Neural crest cell (in vitro differentiated cells): ENCODE data around the gene SPTB. TPM values are rescaled to one million over a fixed set of nuclear protein-coding genes. Genes with fewer than 3 reads are reported as not detected.

Source experiments
- DNase-seq: peaks from one replicate; pipeline ENCODE4 v3.0.0; 2021; ENCODE audit warnings: low read depth, mixed read lengths, low spot score
- H3K27ac Mint-ChIP-seq: one replicate; pipeline ENCODE4 v1.8.0; 2021; ENCODE audit warnings: mild to moderate bottlenecking, mixed read lengths; ENCODE audit not compliant: unreplicated experiment
- H3K27me3 Mint-ChIP-seq: 2 replicates; pipeline ENCODE4 v1.8.0; 2021; ENCODE audit warnings: low read depth, mild to moderate bottlenecking, mixed read lengths
- H3K36me3 Mint-ChIP-seq: 2 replicates; pipeline ENCODE4 v1.8.0; 2021; ENCODE audit warnings: low read depth, mild to moderate bottlenecking, mixed read lengths
- H3K4me1 Mint-ChIP-seq: 2 replicates; pipeline ENCODE4 v1.8.0; 2021; ENCODE audit warnings: mixed read lengths
- H3K4me3 Mint-ChIP-seq: one replicate; pipeline ENCODE4 v1.8.0; 2021; ENCODE audit warnings: mild to moderate bottlenecking, mixed read lengths
- H3K9me3 Mint-ChIP-seq: 2 replicates; pipeline ENCODE4 v1.8.0; 2021; ENCODE audit warnings: mixed read lengths
- CTCF ChIP-seq: fragments of 200-600 bp; sonication (generic); conservative IDR thresholded peaks from 2 replicates; pipeline ENCODE4 v1.5.0; 2021; ENCODE audit warnings: antibody characterized with exemption, mild to moderate bottlenecking
- total RNA-seq: library from RNA; stranded (reverse); gene quantifications from 2 replicates; pipeline ENCODE4 v1.2.1, GENCODE V29; 2021

SPTB gene
- total RNA-seq, 1 donor from 2014 or later, result 0.16 TPM

GRCh38 chr14:64762044-64763034 lies 117.4 kb downstream of the SPTB start:
- Mint-ChIP-seq H3K36me3 (no peaks in the 10 kb centered on the region), H3K27me3 (peaks cover 65% of the 10 kb centered on the region), H3K4me3 (no peak overlapping the region), H3K4me1 (peaks cover 33% of the 10 kb centered on the region), H3K27ac (no peak overlapping the region), H3K9me3 (no peaks in the 10 kb centered on the region)
- no peak for TF ChIP-seq CTCF
- DNase-seq, result no peak

GRCh38 chr14:64761441-64762043 lies 118.2 kb downstream of the SPTB start:
- Mint-ChIP-seq H3K4me1 (peaks cover 32% of the 10 kb centered on the region), H3K36me3 (no peaks in the 10 kb centered on the region), H3K27me3 (peaks cover 68% of the 10 kb centered on the region), H3K4me3 (no peak overlapping the region), H3K9me3 (no peaks in the 10 kb centered on the region), H3K27ac (no peak overlapping the region)
- no peak for DNase-seq
- no peak for TF ChIP-seq CTCF

- Mint-ChIP-seq H3K4me1 (peaks cover 32% of the 10 kb centered on the region), H3K27ac (peak overlapping the region; percentile 22), H3K4me3 (no peak overlapping the region), H3K36me3 (no peaks in the 10 kb centered on the region), H3K9me3 (no peaks in the 10 kb centered on the region), H3K27me3 (peaks cover 67% of the 10 kb centered on the region)
- TF ChIP-seq CTCF, result no peak
- no peak for DNase-seq
These were observed 118.8 kb downstream of the SPTB start for GRCh38 chr14:64760916-64761315.

- no peaks in the 10 kb centered on the region for H3K36me3 Mint-ChIP-seq
- no peak overlapping the region for H3K4me3 Mint-ChIP-seq
- H3K27me3 Mint-ChIP-seq, result peaks cover 73% of the 10 kb centered on the region
- peak; percentile 70 for TF ChIP-seq CTCF
- no peak overlapping the region for H3K27ac Mint-ChIP-seq
- DNase-seq, result peak; percentile 71
- no peaks in the 10 kb centered on the region for H3K9me3 Mint-ChIP-seq
- H3K4me1 Mint-ChIP-seq, result peaks cover 32% of the 10 kb centered on the region
These were observed 119.5 kb downstream of the SPTB start for GRCh38 chr14:64760146-64760755.

- peaks cover 76% of the 10 kb centered on the region for H3K27me3 Mint-ChIP-seq
- no peak overlapping the region for H3K4me3 Mint-ChIP-seq
- H3K36me3 Mint-ChIP-seq, result no peaks in the 10 kb centered on the region
- peaks cover 29% of the 10 kb centered on the region for H3K4me1 Mint-ChIP-seq
- no peak for DNase-seq
- TF ChIP-seq CTCF, result no peak
- H3K9me3 Mint-ChIP-seq, result no peaks in the 10 kb centered on the region
- H3K27ac Mint-ChIP-seq, result no peak overlapping the region
These were observed 120.2 kb downstream of the SPTB start for GRCh38 chr14:64759555-64759938.
